CD4-positive, CD25-positive, alpha-beta regulatory T cell (primary cell): ENCODE data around the gene DLL1. TPM values are rescaled to one million over a fixed set of nuclear protein-coding genes. Genes with fewer than 3 reads are reported as not detected.

Experiments used
- ATAC-seq, 2 donors: fragments of 150-1000 bp; cut with Tn5 transposase; one replicate each; pipeline ENCODE4 v1.10.0; 2021; ENCODE audit warnings: low read depth in 2 of 2, moderate number of reproducible peaks in 2 of 2, moderate library complexity in 1 of 2
- DNase-seq, 3 donors: peaks; one replicate each; pipeline versions ENCODE4 v3.0.0 to v3.0.0-alpha.2; 2012 to 2022; ENCODE audit warnings: mixed read lengths in 1 of 3
- H3K27ac ChIP-seq: one replicate; pipeline ENCODE4 v1.7.0; 2013; ENCODE audit warnings: mild to moderate bottlenecking, low read length; ENCODE audit not compliant: insufficient read depth, poor library complexity, severe bottlenecking
- H3K27me3 ChIP-seq: one replicate; pipeline ENCODE4 v1.7.0; 2013; ENCODE audit warnings: low read length; ENCODE audit not compliant: control insufficient read depth, insufficient read depth
- H3K36me3 ChIP-seq: one replicate; pipeline ENCODE4 v1.7.0; 2013; ENCODE audit warnings: mild to moderate bottlenecking, low read length, moderate library complexity; ENCODE audit not compliant: control insufficient read depth, insufficient read depth
- H3K4me1 ChIP-seq: 2 replicates; pipeline ENCODE4 v1.7.0; 2013; ENCODE audit warnings: mild to moderate bottlenecking, low read length; ENCODE audit not compliant: insufficient read depth, control insufficient read depth, poor library complexity, severe bottlenecking
- H3K4me3 ChIP-seq: one replicate; pipeline ENCODE4 v1.7.0; 2013; ENCODE audit warnings: low read depth, mild to moderate bottlenecking, low read length, moderate library complexity
- H3K9me3 ChIP-seq, 2 experiments: 1 replicate in 1 of 2; 2 replicates in 1 of 2; pipeline ENCODE4 v1.7.0; 2013; ENCODE audit warnings: low read length in 2 of 2, mild to moderate bottlenecking in 1 of 2, moderate library complexity in 1 of 2; ENCODE audit not compliant: control insufficient read depth in 2 of 2
- H3K27ac Mint-ChIP-seq, 3 donors: one replicate each; pipeline ENCODE4 v1.8.0; 2020 to 2022; ENCODE audit warnings: mild to moderate bottlenecking in 3 of 3, mixed read lengths in 3 of 3, moderate library complexity in 2 of 3
- H3K27me3 Mint-ChIP-seq: one replicate; pipeline ENCODE4 v1.8.0; 2022; ENCODE audit warnings: mild to moderate bottlenecking, mixed read lengths
- H3K36me3 Mint-ChIP-seq: one replicate; pipeline ENCODE4 v1.8.0; 2020; ENCODE audit warnings: mixed read lengths
- H3K4me1 Mint-ChIP-seq, 4 donors: one replicate each; pipeline ENCODE4 v1.8.0; 2020 to 2022; ENCODE audit warnings: mixed read lengths in 4 of 4, mild to moderate bottlenecking in 1 of 4
- H3K4me3 Mint-ChIP-seq, 4 donors: one replicate each; pipeline ENCODE4 v1.8.0; 2020 to 2022; ENCODE audit warnings: mild to moderate bottlenecking in 4 of 4, mixed read lengths in 4 of 4, moderate library complexity in 3 of 4
- H3K9me3 Mint-ChIP-seq, 7 donors: one replicate each; pipeline ENCODE4 v1.8.0; 2020 to 2022; ENCODE audit warnings: mixed read lengths in 7 of 7, mild to moderate bottlenecking in 3 of 7, moderate library complexity in 2 of 7
- polyA plus RNA-seq, 4 donors: library from polyadenylated mRNA; unstranded; fragments of 300-500 nt; fragmentation: Illumina TruSeq; gene quantifications; one replicate each; pipeline ENCODE4 v1.2.3, GENCODE V29; 2021
- total RNA-seq: library from RNA; stranded (reverse); gene quantifications from one replicate; pipeline ENCODE4 v1.2.3, GENCODE V29; 2022

DLL1 gene
- total and polyA plus RNA-seq, 5 donors from 2014 or later, result 0.28 to 1.1 (median 0.29) TPM; not detected in 2

GRCh38 chr6:170264086-170264485 lies 26.8 kb downstream of the DLL1 start:
- Mint-ChIP-seq H3K36me3 (no peaks in the 10 kb centered on the region), H3K27ac (no peak overlapping the region), H3K4me1 (no peaks in the 10 kb centered on the region), H3K9me3 (peaks cover 0 to 1% (median 0%) of the 10 kb centered on the region in 7 donors), H3K27me3 (peaks cover 15% of the 10 kb centered on the region), H3K4me3 (no peak overlapping the region)
- H3K27me3 ChIP-seq, result no peaks in the 10 kb centered on the region
- H3K9me3 ChIP-seq, result no peaks in the 10 kb centered on the region
- ATAC-seq, result no peak
- DNase-seq, result no peak
- H3K4me1 ChIP-seq, result no peaks in the 10 kb centered on the region
- no peak overlapping the region for H3K4me3 ChIP-seq
- no peaks in the 10 kb centered on the region for H3K36me3 ChIP-seq
- H3K27ac ChIP-seq, result no peak overlapping the region

- Mint-ChIP-seq H3K36me3 (no peaks in the 10 kb centered on the region), H3K27me3 (peaks cover 15% of the 10 kb centered on the region), H3K4me1 (no peaks in the 10 kb centered on the region), H3K27ac (no peak overlapping the region), H3K4me3 (no peak overlapping the region), H3K9me3 (peaks cover 0 to 1% (median 0%) of the 10 kb centered on the region in 7 donors)
- H3K36me3 ChIP-seq, result no peaks in the 10 kb centered on the region
- no peak overlapping the region for H3K4me3 ChIP-seq
- DNase-seq, result no peak
- H3K27ac ChIP-seq, result no peak overlapping the region
- no peaks in the 10 kb centered on the region for H3K9me3 ChIP-seq
- ATAC-seq, result no peak
- no peaks in the 10 kb centered on the region for H3K27me3 ChIP-seq
- H3K4me1 ChIP-seq, result no peaks in the 10 kb centered on the region
Observed at GRCh38 chr6:170263410-170263809, 27.5 kb downstream of the DLL1 start.

GRCh38 chr6:170262489-170263088 lies 28.3 kb downstream of the DLL1 start:
- Histone ChIP-seq H3K27me3 (no peaks in the 10 kb centered on the region), H3K27ac (no peak overlapping the region), H3K36me3 (no peaks in the 10 kb centered on the region), H3K4me1 (no peaks in the 10 kb centered on the region), H3K4me3 (no peak overlapping the region), H3K9me3 (no peaks in the 10 kb centered on the region)
- DNase-seq, result no peak
- ATAC-seq, result no peak
- Mint-ChIP-seq H3K27ac (no peak overlapping the region), H3K4me1 (no peaks in the 10 kb centered on the region), H3K27me3 (peaks cover 11% of the 10 kb centered on the region), H3K4me3 (no peak overlapping the region), H3K9me3 (peaks cover 0 to 1% (median 0%) of the 10 kb centered on the region in 7 donors), H3K36me3 (no peaks in the 10 kb centered on the region)

GRCh38 chr6:170261643-170262488 lies 29.0 kb downstream of the DLL1 start:
- no peak for ATAC-seq
- no peaks in the 10 kb centered on the region for H3K36me3 Mint-ChIP-seq

GRCh38 chr6:170260686-170261085 lies 30.2 kb downstream of the DLL1 start:
- Histone ChIP-seq H3K27ac (no peak overlapping the region), H3K27me3 (no peaks in the 10 kb centered on the region), H3K4me1 (no peaks in the 10 kb centered on the region), H3K36me3 (no peaks in the 10 kb centered on the region), H3K9me3 (no peaks in the 10 kb centered on the region), H3K4me3 (no peak overlapping the region)
- Mint-ChIP-seq H3K4me1 (no peaks in the 10 kb centered on the region), H3K4me3 (no peak overlapping the region), H3K9me3 (peaks cover 0 to 1% (median 0%) of the 10 kb centered on the region in 7 donors), H3K27me3 (peaks cover 10% of the 10 kb centered on the region), H3K27ac (no peak overlapping the region), H3K36me3 (no peaks in the 10 kb centered on the region)
- DNase-seq (no peak), ATAC-seq (no peak)

More at GRCh38 chr6:170261643-170262488, 29.0 kb downstream of the DLL1 start:
- Mint-ChIP-seq H3K4me3 (no peak overlapping the region), H3K4me1 (no peaks in the 10 kb centered on the region), H3K9me3 (peaks cover 0 to 1% (median 0%) of the 10 kb centered on the region in 7 donors), H3K27ac (no peak overlapping the region), H3K27me3 (peaks cover 10% of the 10 kb centered on the region)
- DNase-seq, result no peak
- no peaks in the 10 kb centered on the region for H3K9me3 ChIP-seq
- no peaks in the 10 kb centered on the region for H3K4me1 ChIP-seq
- H3K27ac ChIP-seq, result no peak overlapping the region
- H3K4me3 ChIP-seq, result no peak overlapping the region
- no peaks in the 10 kb centered on the region for H3K27me3 ChIP-seq
- H3K36me3 ChIP-seq, result no peaks in the 10 kb centered on the region

GRCh38 chr6:170259278-170259677 lies 31.6 kb downstream of the DLL1 start:
- H3K4me3 ChIP-seq, result no peak overlapping the region
- no peaks in the 10 kb centered on the region for H3K36me3 ChIP-seq
- no peak overlapping the region for H3K4me3 Mint-ChIP-seq
- no peaks in the 10 kb centered on the region for H3K9me3 ChIP-seq
- H3K27ac ChIP-seq, result no peak overlapping the region
- ATAC-seq (no peak), DNase-seq (no peak)
- peaks cover 6% of the 10 kb centered on the region for H3K27me3 Mint-ChIP-seq
- H3K4me1 ChIP-seq, result no peaks in the 10 kb centered on the region
- H3K27ac Mint-ChIP-seq, result no peak overlapping the region
- no peaks in the 10 kb centered on the region for H3K4me1 Mint-ChIP-seq
- H3K36me3 Mint-ChIP-seq, result no peaks in the 10 kb centered on the region
- peaks cover 0 to 1% (median 0%) of the 10 kb centered on the region in 7 donors for H3K9me3 Mint-ChIP-seq
- no peaks in the 10 kb centered on the region for H3K27me3 ChIP-seq

GRCh38 chr6:170258407-170258806 lies 32.5 kb downstream of the DLL1 start:
- no peak overlapping the region for H3K27ac Mint-ChIP-seq
- H3K27me3 Mint-ChIP-seq, result peaks cover 6% of the 10 kb centered on the region
- Histone ChIP-seq H3K27me3 (no peaks in the 10 kb centered on the region), H3K36me3 (no peaks in the 10 kb centered on the region), H3K9me3 (no peaks in the 10 kb centered on the region), H3K27ac (no peak overlapping the region), H3K4me3 (no peak overlapping the region), H3K4me1 (no peaks in the 10 kb centered on the region)
- DNase-seq (no peak), ATAC-seq (no peak)
- no peaks in the 10 kb centered on the region for H3K4me1 Mint-ChIP-seq
- H3K4me3 Mint-ChIP-seq, result no peak overlapping the region
- H3K36me3 Mint-ChIP-seq, result no peaks in the 10 kb centered on the region
- peaks cover 0 to 1% (median 0%) of the 10 kb centered on the region in 7 donors for H3K9me3 Mint-ChIP-seq
